HepG2 (cell line): Measurements from ENCODE around the gene WDR83. TPM values are rescaled to one million over a fixed set of nuclear protein-coding genes. Genes with fewer than 3 reads are reported as not detected.
A peak's percentile ranks its signal among the peaks of the same experiment; 100 is the strongest.

Source experiments
- ATF6 ChIP-seq: sonication (generic); formaldehyde crosslinking; conservative IDR thresholded peaks from 2 replicates; pipeline ENCODE4 v1.4.0; 2020; ENCODE audit warnings: missing genetic modification reagents
- HOXA7 ChIP-seq: sonication (generic); formaldehyde crosslinking; IDR thresholded peaks from 2 replicates; pipeline ENCODE4 v1.8.1; 2022; ENCODE audit warnings: mild to moderate bottlenecking, missing genetic modification reagents, moderate library complexity
- JARID2 ChIP-seq: sonication (generic); formaldehyde crosslinking; IDR thresholded peaks from 2 replicates; pipeline ENCODE4 v1.8.1; 2023; ENCODE audit warnings: missing genetic modification reagents, inconsistent platforms; ENCODE audit not compliant: insufficient replicate concordance
- SIN3B ChIP-seq: fragments of 150-350 bp; IDR thresholded peaks from 2 replicates; pipeline ENCODE4 v1.6.1; 2014; ENCODE audit warnings: low read length
- SUZ12 ChIP-seq: fragments of 150-350 bp; IDR thresholded peaks from 2 replicates; pipeline ENCODE4 v1.6.1; 2014; ENCODE audit warnings: low read depth, low read length
- UBTF ChIP-seq: sonication (generic); formaldehyde crosslinking; IDR thresholded peaks from 2 replicates; pipeline ENCODE4 v1.4.0; 2020; ENCODE audit warnings: mild to moderate bottlenecking, missing genetic modification reagents
- ZBTB33 ChIP-seq: sonication (generic); formaldehyde crosslinking; IDR thresholded peaks from 2 replicates; pipeline ENCODE4 v1.4.0; 2020; ENCODE audit warnings: missing genetic modification reagents
- ZC3H13 ChIP-seq: sonication (generic); formaldehyde crosslinking; IDR thresholded peaks from 2 replicates; pipeline ENCODE4 v1.8.1; 2023; ENCODE audit warnings: mild to moderate bottlenecking, missing genetic modification reagents, moderate library complexity
- ZNF563 ChIP-seq: sonication (generic); formaldehyde crosslinking; IDR thresholded peaks from 2 replicates; pipeline ENCODE4 v1.8.0; 2022; ENCODE audit warnings: mild to moderate bottlenecking, moderate library complexity, missing genetic modification reagents
- ZNF570 ChIP-seq: sonication (generic); formaldehyde crosslinking; IDR thresholded peaks from 2 replicates; pipeline ENCODE4 v1.4.0; 2020; ENCODE audit warnings: mild to moderate bottlenecking, missing genetic modification reagents, borderline replicate concordance
- ZNF580 ChIP-seq: IDR thresholded peaks from 2 replicates; pipeline ENCODE4 v1.6.1; 2016; ENCODE audit warnings: low read depth, borderline replicate concordance
- ZNF740 ChIP-seq: sonication (generic); formaldehyde crosslinking; IDR thresholded peaks from 2 replicates; pipeline ENCODE4 v1.4.0; 2020; ENCODE audit warnings: missing genetic modification reagents
- polyA plus RNA-seq, 8 experiments: library from polyadenylated mRNA; depleted of rRNA in 3 of 8; stranded (reverse) in 7 of 8; unstranded in 1 of 8; fragments of >200 nt; fragmentation: Illumina TruSeq in 4 of 8; extraction: Trizol in 4 of 8; gene quantifications; 2 replicates each; pipeline versions ENCODE4 v1.2.1 to v1.2.3, GENCODE V29; 2011 to 2016; ENCODE audit warnings: low read depth in 4 of 8, missing spikeins in 1 of 8, mixed read lengths in 1 of 8; ENCODE audit not compliant: insufficient read depth in 1 of 8
- total RNA-seq, 5 experiments: library from RNA; depleted of rRNA; stranded (reverse); fragments of >200 nt; fragmentation: Illumina TruSeq; extraction: Trizol; gene quantifications; 2 replicates each; pipeline ENCODE4 v1.2.3, GENCODE V29; 2016; ENCODE audit warnings: low read depth in 1 of 5

The WDR83 gene
- total and polyA plus RNA-seq, 2 of the 13 experiments (the other 11 are each of a cell fraction or from before 2014, with no cell fraction given): 4.5 to 10.7 TPM

- TF ChIP-seq ATF6 (CRISPR knock-in tag) (0 out of 2 replicates have a peak, but pooled peaks have one; percentile 39), SUZ12 (no peak), SIN3B (no peak), ZNF740 (CRISPR knock-in tag) (no peak), JARID2 (no peak), ZNF563 (0 out of 2 replicates have a peak, but pooled peaks have one; percentile 40), UBTF (CRISPR knock-in tag) (peak; percentile 67; the same call in 1 of the 2 replicates), HOXA7 (no peak), ZC3H13 (CRISPR knock-in tag) (0 out of 2 replicates have a peak, but pooled peaks have one; percentile 38), ZNF570 (CRISPR knock-in tag) (no peak), ZBTB33 (0 out of 2 replicates have a peak, but pooled peaks have one; percentile 25), ZNF580 (CRISPR knock-in tag) (no peak)
Observed at GRCh38 chr19:12720851-12721655, 54.4 kb downstream of the WDR83 start (continued).
